HG02678 (cell line): ENCODE measurements around the gene ASB3.
"Not testable (repeated sequence)": the region's sequence is repeated elsewhere in the genome, so short reads cannot be mapped to it uniquely, and the experiment has no call there.

Experiments used
- ATAC-seq: cut with Tn5 transposase; IDR thresholded peaks from one replicate; pipeline ENCODE4 v1.9.1; 2021; ENCODE audit warnings: mild to moderate bottlenecking, moderate library complexity; ENCODE audit not compliant: unreplicated experiment

The ASB3 gene

DNA sequence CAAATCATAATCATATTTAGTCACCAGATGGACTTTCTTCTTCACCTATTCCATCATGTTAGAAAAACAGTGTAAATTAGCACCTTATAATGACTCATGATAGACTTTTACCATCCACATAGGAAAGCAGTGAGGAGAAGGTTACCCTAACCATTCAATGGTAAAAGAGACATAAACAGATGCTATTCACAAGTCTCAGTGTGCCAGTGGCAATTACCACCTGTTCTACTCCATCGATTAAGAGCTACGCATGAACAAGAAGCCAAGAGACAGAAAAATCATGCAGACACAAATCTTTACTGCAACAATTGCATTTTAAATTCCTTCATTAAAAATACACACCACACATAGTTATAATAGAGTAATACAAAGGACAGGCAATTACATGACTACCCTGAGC lies 125.9 kb downstream of the ASB3 start:
- ATAC-seq: no peak

DNA sequence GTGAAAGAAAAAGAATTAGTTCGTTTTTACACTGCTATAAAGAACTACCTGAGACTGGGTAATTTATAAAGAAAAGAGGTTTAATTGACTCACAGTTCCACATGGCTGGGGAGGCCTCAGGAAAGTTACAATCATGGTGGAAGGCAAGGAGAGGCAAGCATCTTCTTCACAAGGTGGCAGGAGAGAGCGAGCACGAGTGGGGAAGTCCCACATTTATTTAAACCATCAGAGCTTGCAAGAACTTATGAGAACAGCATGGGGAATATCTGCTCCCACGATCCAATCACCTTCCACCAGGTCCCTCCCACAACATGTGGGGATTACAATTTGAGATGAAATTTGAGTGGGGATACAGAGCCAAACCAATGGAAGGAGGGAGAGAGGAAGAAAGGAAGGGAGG lies 128.3 kb downstream of the ASB3 start:
- not testable (repeated sequence) for ATAC-seq

DNA sequence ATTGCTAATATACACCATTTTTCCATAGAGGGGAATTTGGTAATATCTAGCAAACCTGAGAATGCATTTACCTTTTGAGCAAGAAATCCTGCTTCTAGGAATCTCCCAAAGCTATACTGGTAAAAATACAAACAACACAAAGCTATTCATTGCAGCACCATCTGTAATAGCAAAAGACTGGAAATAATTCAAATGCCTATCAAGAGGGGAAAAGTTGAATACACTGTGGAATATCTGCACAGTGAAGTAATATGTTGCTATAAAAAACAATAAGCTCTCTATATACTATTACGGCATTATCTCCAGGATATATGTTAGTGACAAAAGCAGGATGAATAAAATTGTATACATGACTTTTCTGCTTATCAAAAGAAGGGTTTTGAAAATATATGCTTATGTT lies 131.5 kb downstream of the ASB3 start:
- no peak for ATAC-seq

GRCh38 chr2:53654396-53654795 lies 132.4 kb downstream of the ASB3 start:
- no peak for ATAC-seq

DNA sequence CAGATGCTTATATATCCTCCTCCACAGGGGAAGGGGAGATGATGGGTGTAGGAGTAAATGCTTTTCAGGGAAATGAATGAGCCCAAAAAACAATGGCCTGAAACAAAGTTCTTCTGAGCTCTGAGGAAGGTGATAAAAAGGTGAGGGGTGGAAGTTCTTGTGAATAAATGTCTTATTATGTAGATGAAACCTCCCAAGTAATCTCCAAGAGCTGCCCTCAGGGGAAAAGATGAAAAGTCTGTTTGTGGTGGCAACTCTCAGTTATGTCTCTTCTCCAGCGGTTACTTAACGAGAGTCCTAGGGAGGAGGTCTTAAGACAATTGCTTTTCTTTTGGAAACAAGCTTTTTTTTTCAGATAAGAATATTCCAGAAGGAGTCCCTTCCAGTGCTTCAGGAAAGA lies 134.6 kb downstream of the ASB3 start:
- ATAC-seq: no peak

- no peak for ATAC-seq
Observed at GRCh38 chr2:53646788-53647187, 140.0 kb downstream of the ASB3 start.

DNA sequence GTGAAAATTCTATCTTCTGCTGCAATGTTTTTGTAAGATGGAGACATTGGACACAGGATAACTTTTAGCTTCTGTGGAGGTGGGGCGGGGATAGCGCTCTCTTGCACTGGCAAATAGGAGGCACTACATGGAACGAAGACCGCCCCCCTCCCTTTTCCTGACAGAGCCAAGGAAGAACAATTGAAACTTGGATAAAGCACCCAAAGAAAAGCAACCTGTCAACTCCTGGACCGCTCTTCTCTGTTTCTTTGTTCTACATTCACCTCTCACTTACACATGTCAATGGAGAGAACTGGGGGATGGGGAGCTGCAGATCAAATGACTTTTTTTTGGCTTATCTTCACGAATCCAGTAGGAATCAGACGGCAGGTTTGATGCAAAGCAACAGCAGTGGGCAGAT lies 145.5 kb downstream of the ASB3 start:
- ATAC-seq: no peak

DNA sequence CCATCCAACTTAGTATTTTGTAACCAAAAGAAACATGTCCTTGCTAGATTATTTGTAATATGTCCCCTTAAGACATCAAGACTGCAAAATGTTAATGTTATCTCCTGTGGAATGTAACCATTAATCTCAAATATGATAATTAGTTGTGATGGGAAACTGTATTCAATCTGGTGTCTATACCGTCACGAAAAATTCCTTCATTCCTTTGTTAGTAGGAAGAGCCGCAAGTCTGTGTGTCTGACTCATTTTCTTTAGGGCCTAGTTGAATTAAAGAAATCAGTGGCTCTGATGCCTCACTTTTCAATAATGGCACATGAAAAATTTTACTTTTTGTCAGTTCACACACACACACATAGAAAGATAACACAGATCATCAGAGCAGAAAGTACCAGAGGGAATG lies 146.3 kb downstream of the ASB3 start:
- no peak for ATAC-seq

DNA sequence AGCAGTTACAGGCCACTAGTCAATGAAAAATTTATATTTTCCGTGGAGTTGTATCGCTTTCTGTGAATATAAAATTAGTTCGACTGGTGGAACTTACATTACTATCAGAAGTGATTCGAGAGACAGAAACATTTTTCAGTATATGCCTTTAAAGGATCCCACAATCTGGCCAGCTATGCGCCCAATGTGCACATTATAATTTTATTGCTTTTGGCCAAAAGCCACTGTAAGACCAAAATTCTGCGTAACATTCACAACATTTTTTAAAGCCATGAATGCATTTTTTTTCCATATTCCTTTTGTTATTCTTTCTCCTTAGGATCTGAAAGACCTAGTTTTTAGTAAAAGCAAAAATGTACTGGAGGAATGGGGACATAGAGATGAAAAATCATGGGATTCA lies 150.2 kb downstream of the ASB3 start:
- no peak for ATAC-seq

DNA sequence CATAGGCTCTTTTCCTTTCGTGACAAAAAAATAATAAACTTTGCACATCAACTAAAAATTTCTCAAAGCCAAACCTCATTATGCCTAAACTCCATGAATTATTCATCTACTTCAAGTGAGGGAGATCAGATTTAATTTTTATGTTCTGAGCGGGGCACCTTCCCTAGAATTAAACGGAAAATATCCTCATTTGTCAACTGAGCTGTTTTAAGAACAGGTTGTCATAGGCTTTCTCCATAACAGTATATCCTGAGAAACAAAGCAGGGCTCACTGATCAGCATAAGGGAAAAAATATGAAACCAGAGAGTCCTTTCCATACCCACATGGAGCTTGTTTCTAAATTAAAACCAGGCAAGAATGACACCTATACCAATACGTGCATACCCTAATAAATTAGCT lies 150.6 kb downstream of the ASB3 start:
- no peak for ATAC-seq

GRCh38 chr2:53635694-53636093 lies 151.1 kb downstream of the ASB3 start:
- ATAC-seq: no peak

DNA sequence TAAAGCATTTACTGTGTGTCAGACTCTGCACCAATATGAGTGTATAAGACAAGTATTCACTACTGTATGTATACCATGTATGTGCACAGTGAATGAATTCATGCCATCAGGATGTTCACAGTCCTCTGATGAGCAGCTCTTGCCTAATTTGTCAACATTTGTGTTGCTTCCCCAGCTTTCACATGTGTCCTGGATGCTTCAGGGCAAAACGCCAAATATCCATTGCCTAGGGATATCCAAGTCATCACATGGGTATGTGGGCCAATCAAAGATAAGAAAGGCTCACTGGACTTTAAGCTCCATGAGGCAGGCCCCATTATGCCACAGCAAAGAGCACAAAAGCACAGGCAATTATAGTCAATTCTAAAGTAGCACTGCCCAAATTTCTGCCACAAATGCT lies 153.3 kb downstream of the ASB3 start:
- ATAC-seq: no peak

DNA sequence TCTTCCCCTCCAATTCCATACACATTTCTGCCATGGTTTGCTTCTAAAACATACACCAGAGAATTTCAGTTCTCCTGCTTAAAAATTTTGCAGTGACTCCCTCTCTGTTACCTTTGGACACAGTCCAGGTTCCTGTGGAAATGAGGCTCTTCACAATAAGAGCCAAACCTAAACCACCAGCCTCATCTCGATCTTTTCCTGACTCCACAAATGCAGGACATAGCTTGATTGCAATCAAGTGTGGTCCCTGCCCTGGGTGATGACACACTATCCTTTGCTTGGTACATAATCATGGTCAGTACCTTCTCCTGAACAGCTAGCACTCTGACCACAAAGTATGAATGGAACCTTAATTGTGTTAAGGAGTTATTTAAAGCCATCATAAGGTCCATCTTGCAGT lies 154.0 kb downstream of the ASB3 start:
- no peak for ATAC-seq

- no peak for ATAC-seq
Observed at GRCh38 chr2:53632126-53632460, 154.7 kb downstream of the ASB3 start.

- no peak for ATAC-seq
Observed at GRCh38 chr2:53631313-53632125, 155.2 kb downstream of the ASB3 start.

- ATAC-seq: no peak
Observed at GRCh38 chr2:53630026-53630606, 156.6 kb downstream of the ASB3 start.

DNA sequence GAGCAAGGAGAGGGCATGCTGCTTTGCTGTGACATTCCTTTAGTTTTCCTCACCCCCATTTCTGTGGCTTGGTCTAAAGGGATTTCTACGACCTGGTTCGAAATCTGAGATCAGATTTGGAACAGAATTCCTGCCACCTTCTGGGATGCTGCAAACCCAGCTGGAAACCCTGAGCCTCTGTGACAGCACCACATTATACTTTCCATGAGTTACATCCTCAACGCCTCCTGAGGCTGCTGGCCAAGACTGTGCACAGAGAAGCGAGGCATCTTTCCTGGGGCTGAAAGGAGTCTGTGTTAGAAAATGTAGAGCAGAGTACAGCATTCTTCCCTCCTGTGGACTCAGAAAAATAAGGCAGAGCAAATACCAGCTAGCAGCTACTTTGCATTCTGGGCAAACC lies 157.3 kb downstream of the ASB3 start:
- ATAC-seq: no peak

DNA sequence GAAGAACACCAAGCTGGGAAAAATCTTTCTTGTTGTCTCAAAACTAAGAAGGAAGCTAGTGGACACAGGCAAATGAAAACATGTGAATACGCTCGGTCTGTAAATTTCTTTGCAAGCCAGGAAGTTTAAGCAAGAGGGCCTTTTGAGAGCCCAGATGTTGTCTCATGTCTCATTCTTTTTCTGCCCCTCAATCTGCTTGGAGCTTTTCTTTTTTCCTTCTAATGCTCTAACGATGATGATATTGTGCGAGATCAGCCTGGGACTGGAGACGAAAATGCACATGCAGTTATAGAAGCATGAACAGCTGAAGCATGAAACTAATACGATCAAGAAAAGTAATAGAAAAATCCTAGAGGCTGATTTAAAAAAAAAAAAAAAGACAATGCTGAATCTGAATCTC lies 157.8 kb downstream of the ASB3 start:
- ATAC-seq: no peak

DNA sequence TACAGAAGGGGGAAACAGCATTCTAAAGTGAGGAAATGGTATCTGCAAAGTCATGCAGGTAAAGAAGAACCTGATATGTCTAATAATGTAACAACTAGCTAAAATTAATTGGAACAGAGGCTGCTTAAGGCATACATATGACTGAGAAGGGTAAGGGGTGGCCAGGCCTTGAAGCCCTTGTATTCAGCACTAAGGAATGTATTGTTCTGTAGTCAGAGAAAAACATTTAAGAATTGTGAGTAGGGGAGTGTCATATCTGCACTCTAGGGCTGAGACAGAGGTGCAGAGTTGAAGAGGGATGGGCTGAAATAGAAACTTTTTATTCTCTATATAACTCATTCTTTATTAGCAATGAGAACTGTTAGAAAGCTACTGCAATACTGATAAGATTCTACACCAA lies 164.6 kb downstream of the ASB3 start:
- ATAC-seq: no peak

GRCh38 chr2:53620981-53621380 lies 165.8 kb downstream of the ASB3 start:
- no peak for ATAC-seq
